WTC11 (cell line): ENCODE measurements around the gene DMWD. TPM values are rescaled to one million over a fixed set of nuclear protein-coding genes. Genes with fewer than 3 reads are reported as not detected.

ENCODE experiments used
- ATAC-seq: fragments of 200-7000 bp; cut with Tn5 transposase; 2 replicates; pipeline ENCODE4 v1.10.0; 2021; ENCODE audit warnings: mild to moderate bottlenecking, moderate library complexity
- CTCF ChIA-PET: fragments of 300-600 bp; sonication (Branson Sonifier 250); formaldehyde crosslinking; loops from one replicate; lab custom pipeline; 2021; ENCODE audit warnings: antibody characterized with exemption; lab: Charles Lee
- POLR2A ChIA-PET: fragments of 350-600 bp; sonication (Branson Sonifier 250); formaldehyde crosslinking; loops from one replicate; lab custom pipeline; 2021; ENCODE audit warnings: antibody characterized with exemption; lab: Charles Lee
- DNase-seq: peaks from one replicate; pipeline ENCODE4 v3.0.0; 2021; ENCODE audit warnings: low spot score
- H3K27ac Mint-ChIP-seq: 2 replicates; pipeline ENCODE4 v1.8.0; 2021; ENCODE audit warnings: mixed read lengths
- H3K27me3 Mint-ChIP-seq: 2 replicates; pipeline ENCODE4 v1.8.0; 2021; ENCODE audit warnings: low read depth, mild to moderate bottlenecking, moderate library complexity, mixed read lengths
- H3K36me3 Mint-ChIP-seq: 2 replicates; pipeline ENCODE4 v1.8.0; 2021; ENCODE audit warnings: mixed read lengths
- H3K4me1 Mint-ChIP-seq: 2 replicates; pipeline ENCODE4 v1.8.0; 2022; ENCODE audit warnings: mixed read lengths
- H3K4me3 Mint-ChIP-seq: 2 replicates; pipeline ENCODE4 v1.8.0; 2021; ENCODE audit warnings: mild to moderate bottlenecking, moderate library complexity, mixed read lengths
- H3K9me3 Mint-ChIP-seq: 2 replicates; pipeline ENCODE4 v1.8.0; 2021; ENCODE audit warnings: mixed read lengths
- ATF1 ChIP-seq: sonication (generic); formaldehyde crosslinking; IDR thresholded peaks from 2 replicates; pipeline ENCODE4 v1.8.1; 2023; ENCODE audit warnings: mild to moderate bottlenecking, moderate library complexity, missing genetic modification reagents
- ESRRA ChIP-seq: sonication (generic); formaldehyde crosslinking; IDR thresholded peaks from 2 replicates; pipeline ENCODE4 v1.8.1; 2022; ENCODE audit warnings: mild to moderate bottlenecking, missing genetic modification reagents, borderline replicate concordance
- FOXJ3 ChIP-seq: sonication (generic); formaldehyde crosslinking; IDR thresholded peaks from 2 replicates; pipeline ENCODE4 v1.9.0; 2021; ENCODE audit warnings: missing genetic modification reagents, mild to moderate bottlenecking, borderline replicate concordance
- GABPB1 ChIP-seq: sonication (generic); formaldehyde crosslinking; IDR thresholded peaks from 2 replicates; pipeline ENCODE4 v1.8.1; 2023; ENCODE audit warnings: mild to moderate bottlenecking, missing genetic modification reagents
- GRHL2 ChIP-seq: fragments of 250-450 bp; sonication (Bioruptor Pico); IDR thresholded peaks from 2 replicates; pipeline ENCODE4 v1.8.0; 2022; ENCODE audit warnings: mild to moderate bottlenecking, moderate library complexity; ENCODE audit not compliant: insufficient replicate concordance, severe bottlenecking
- HMGA2 ChIP-seq: fragments of 250-450 bp; sonication (Bioruptor Pico); IDR thresholded peaks from 2 replicates; pipeline ENCODE4 v1.4.0; 2021; ENCODE audit warnings: mild to moderate bottlenecking, moderate library complexity
- JAZF1 ChIP-seq: fragments of 250-450 bp; sonication (Bioruptor Pico); IDR thresholded peaks from 2 replicates; pipeline ENCODE4 v1.9.0; 2021; ENCODE audit warnings: moderate library complexity, mild to moderate bottlenecking, inconsistent platforms
- MYBL2 ChIP-seq: sonication (generic); formaldehyde crosslinking; IDR thresholded peaks from 2 replicates; pipeline ENCODE4 v1.8.1; 2023; ENCODE audit warnings: mild to moderate bottlenecking, moderate library complexity, missing genetic modification reagents
- NR3C1 ChIP-seq: sonication (generic); formaldehyde crosslinking; conservative IDR thresholded peaks from 2 replicates; pipeline ENCODE4 v1.8.1; 2023; ENCODE audit warnings: low read depth, mild to moderate bottlenecking, missing genetic modification reagents
- OVOL2 ChIP-seq: fragments of 250-450 bp; sonication (Bioruptor Pico); IDR thresholded peaks from 2 replicates; pipeline ENCODE4 v1.9.0; 2021; ENCODE audit warnings: mild to moderate bottlenecking, borderline replicate concordance
- RORB ChIP-seq: fragments of 250-450 bp; sonication (Bioruptor Pico); IDR thresholded peaks from 2 replicates; pipeline ENCODE4 v1.9.0; 2021; ENCODE audit warnings: mild to moderate bottlenecking
- SOX15 ChIP-seq: fragments of 250-450 bp; sonication (Bioruptor Pico); IDR thresholded peaks from 2 replicates; pipeline ENCODE4 v1.9.0; 2021; ENCODE audit warnings: mild to moderate bottlenecking
- ZBTB21 ChIP-seq: sonication (generic); formaldehyde crosslinking; IDR thresholded peaks from 2 replicates; pipeline ENCODE4 v1.8.1; 2023; ENCODE audit warnings: mild to moderate bottlenecking, missing genetic modification reagents, borderline replicate concordance
- ZNF121 ChIP-seq: sonication (generic); formaldehyde crosslinking; IDR thresholded peaks from 2 replicates; pipeline ENCODE4 v1.8.0; 2023; ENCODE audit warnings: missing genetic modification reagents
- ZNF219 ChIP-seq: sonication (generic); formaldehyde crosslinking; IDR thresholded peaks from 2 replicates; pipeline ENCODE4 v1.8.0; 2023; ENCODE audit warnings: missing genetic modification reagents, mild to moderate bottlenecking, borderline replicate concordance
- ZNF416 ChIP-seq: fragments of 250-450 bp; sonication (Bioruptor Pico); IDR thresholded peaks from 2 replicates; pipeline ENCODE4 v1.9.0; 2021; ENCODE audit warnings: mild to moderate bottlenecking, inconsistent platforms
- ZNF671 ChIP-seq: fragments of 250-450 bp; sonication (Bioruptor Pico); IDR thresholded peaks from 2 replicates; pipeline ENCODE4 v1.8.0; 2021; ENCODE audit warnings: mild to moderate bottlenecking
- total RNA-seq: library from RNA; stranded (reverse); gene quantifications from 3 replicates; pipeline ENCODE4 v1.2.3, GENCODE V29; 2021
- TF ChIP-seq, protein P1 (sequence below): fragments of 250-450 bp; sonication (Bioruptor Pico); IDR thresholded peaks from 2 replicates; pipeline ENCODE4 v1.9.0; 2021; ENCODE audit warnings: mild to moderate bottlenecking
- TF ChIP-seq, protein P2 (sequence below): sonication (generic); formaldehyde crosslinking; conservative IDR thresholded peaks from 2 replicates; pipeline ENCODE4 v1.8.1; 2022; ENCODE audit warnings: mild to moderate bottlenecking, missing genetic modification reagents
- TF ChIP-seq, protein P3 (sequence below): fragments of 250-450 bp; sonication (Bioruptor Pico); IDR thresholded peaks from 2 replicates; pipeline ENCODE4 v1.9.0; 2021; ENCODE audit warnings: mild to moderate bottlenecking, borderline replicate concordance
- TF ChIP-seq, protein P4 (sequence below): sonication (generic); formaldehyde crosslinking; IDR thresholded peaks from 2 replicates; pipeline ENCODE4 v1.8.1; 2023; ENCODE audit warnings: mild to moderate bottlenecking, missing genetic modification reagents
- TF ChIP-seq, protein P5 (sequence below): sonication (generic); formaldehyde crosslinking; IDR thresholded peaks from 2 replicates; pipeline ENCODE4 v1.8.1; 2022; ENCODE audit warnings: mild to moderate bottlenecking, moderate library complexity, missing genetic modification reagents

The DMWD gene
- total RNA-seq, 1 experiment from 2014 or later = 60.7 TPM

DNA sequence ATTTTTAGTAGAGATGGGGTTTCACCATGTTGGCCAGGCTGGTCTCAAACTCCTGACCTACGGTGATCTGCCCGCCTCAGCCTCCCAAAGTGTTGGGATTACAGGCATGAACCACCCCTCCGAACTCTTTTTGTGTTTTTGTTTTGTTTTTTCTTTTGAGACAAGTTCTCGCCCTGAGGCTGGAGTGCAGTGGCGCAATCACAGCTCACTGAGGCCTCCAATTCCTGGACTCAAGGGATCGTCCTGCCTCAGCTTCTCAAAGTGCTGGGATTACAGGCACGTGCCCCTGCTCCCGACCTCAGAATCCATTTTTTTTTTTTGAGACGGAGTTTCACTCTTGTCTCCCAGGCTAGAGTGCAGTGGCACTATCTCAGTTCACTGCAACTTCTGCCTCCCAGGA lies 35.0 kb downstream of the DMWD start:
- no peaks in the 10 kb centered on the region for H3K36me3 Mint-ChIP-seq
- DNase-seq = no peak
- no peak for ATAC-seq
- TF ChIP-seq MYBL2 (CRISPR knock-in tag) = no peak
- no peak for TF ChIP-seq GRHL2
- TF ChIP-seq RORB (CRISPR knock-in tag) = no peak
- no peak for TF ChIP-seq GABPB1 (CRISPR knock-in tag)
- TF ChIP-seq, protein P1, sequence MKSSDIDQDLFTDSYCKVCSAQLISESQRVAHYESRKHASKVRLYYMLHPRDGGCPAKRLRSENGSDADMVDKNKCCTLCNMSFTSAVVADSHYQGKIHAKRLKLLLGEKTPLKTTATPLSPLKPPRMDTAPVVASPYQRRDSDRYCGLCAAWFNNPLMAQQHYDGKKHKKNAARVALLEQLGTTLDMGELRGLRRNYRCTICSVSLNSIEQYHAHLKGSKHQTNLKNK (CRISPR knock-in tag) = no peak
- TF ChIP-seq ESRRA = no peak
- TF ChIP-seq ZNF671 (CRISPR knock-in tag) = no peak
- TF ChIP-seq, protein P2, sequence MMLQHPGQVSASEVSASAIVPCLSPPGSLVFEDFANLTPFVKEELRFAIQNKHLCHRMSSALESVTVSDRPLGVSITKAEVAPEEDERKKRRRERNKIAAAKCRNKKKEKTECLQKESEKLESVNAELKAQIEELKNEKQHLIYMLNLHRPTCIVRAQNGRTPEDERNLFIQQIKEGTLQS (CRISPR knock-in tag) = no peak
- no peak overlapping the region for H3K4me3 Mint-ChIP-seq
- H3K9me3 Mint-ChIP-seq = no peaks in the 10 kb centered on the region
- ChIA-PET CTCF (interaction anchor here (0.8 to 7.3 kb wide), 3 partner anchors 11 to 65 kb away, joined by 5 to 93 read pairs (median 6); partner anchors contain the start of genes QPCTL and SIX5), POLR2A (interaction anchor here (0.6 to 1.0 kb wide), 2 partner anchors 11 to 348 kb away, joined by 3 to 4 read pairs; partner anchors contain the start of gene SIX5)
- peaks cover 23% of the 10 kb centered on the region for H3K27me3 Mint-ChIP-seq
- H3K27ac Mint-ChIP-seq = no peak overlapping the region
- H3K4me1 Mint-ChIP-seq = peaks cover 3% of the 10 kb centered on the region

DNA sequence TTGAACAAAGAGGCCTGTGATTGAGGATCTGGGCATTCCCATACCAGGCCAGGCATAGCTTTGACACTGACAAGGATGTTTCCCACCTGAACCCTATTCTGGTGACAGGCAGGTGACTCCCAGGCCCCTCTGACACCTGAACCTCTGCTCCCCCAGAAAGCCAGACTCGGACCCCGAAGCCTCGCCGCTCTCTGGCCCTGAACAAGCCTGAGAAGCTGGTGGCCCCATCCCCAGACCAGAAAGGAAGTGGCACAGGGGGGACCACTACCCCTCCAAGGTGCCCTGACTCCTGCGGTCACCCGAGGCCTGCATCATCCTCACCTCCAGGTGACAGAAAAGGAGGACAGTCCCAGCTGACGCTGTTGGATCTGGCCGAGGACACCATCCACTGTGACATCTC lies 38.3 kb downstream of the DMWD start:
- peaks cover 3% of the 10 kb centered on the region for H3K4me1 Mint-ChIP-seq
- peaks cover 17% of the 10 kb centered on the region for H3K27me3 Mint-ChIP-seq
- ChIA-PET CTCF (interaction anchor here (1.0 to 7.3 kb wide), 12 partner anchors 11 to 109 kb away, joined by 3 to 93 read pairs (median 6); partner anchors contain the start of genes DMWD, FOXA3, QPCTL and SIX5), POLR2A (interaction anchor here (0.8 kb wide), 2 partner anchors 15 to 16 kb away, joined by 3 read pairs; partner anchors contain the start of gene SIX5)
- no peak overlapping the region for H3K27ac Mint-ChIP-seq
- TF ChIP-seq ZNF219 (CRISPR knock-in tag) (no peak), ATF1 (CRISPR knock-in tag) (no peak), NR3C1 (CRISPR knock-in tag) (no peak), SOX15 (CRISPR knock-in tag) (no peak), ESRRA (no peak), FOXJ3 (CRISPR knock-in tag) (no peak), JAZF1 (CRISPR knock-in tag) (no peak), ZNF121 (CRISPR knock-in tag) (no peak), ZBTB21 (CRISPR knock-in tag) (no peak), ZNF416 (CRISPR knock-in tag) (no peak), HMGA2 (CRISPR knock-in tag) (no peak), OVOL2 (no peak)
- TF ChIP-seq, protein P3, sequence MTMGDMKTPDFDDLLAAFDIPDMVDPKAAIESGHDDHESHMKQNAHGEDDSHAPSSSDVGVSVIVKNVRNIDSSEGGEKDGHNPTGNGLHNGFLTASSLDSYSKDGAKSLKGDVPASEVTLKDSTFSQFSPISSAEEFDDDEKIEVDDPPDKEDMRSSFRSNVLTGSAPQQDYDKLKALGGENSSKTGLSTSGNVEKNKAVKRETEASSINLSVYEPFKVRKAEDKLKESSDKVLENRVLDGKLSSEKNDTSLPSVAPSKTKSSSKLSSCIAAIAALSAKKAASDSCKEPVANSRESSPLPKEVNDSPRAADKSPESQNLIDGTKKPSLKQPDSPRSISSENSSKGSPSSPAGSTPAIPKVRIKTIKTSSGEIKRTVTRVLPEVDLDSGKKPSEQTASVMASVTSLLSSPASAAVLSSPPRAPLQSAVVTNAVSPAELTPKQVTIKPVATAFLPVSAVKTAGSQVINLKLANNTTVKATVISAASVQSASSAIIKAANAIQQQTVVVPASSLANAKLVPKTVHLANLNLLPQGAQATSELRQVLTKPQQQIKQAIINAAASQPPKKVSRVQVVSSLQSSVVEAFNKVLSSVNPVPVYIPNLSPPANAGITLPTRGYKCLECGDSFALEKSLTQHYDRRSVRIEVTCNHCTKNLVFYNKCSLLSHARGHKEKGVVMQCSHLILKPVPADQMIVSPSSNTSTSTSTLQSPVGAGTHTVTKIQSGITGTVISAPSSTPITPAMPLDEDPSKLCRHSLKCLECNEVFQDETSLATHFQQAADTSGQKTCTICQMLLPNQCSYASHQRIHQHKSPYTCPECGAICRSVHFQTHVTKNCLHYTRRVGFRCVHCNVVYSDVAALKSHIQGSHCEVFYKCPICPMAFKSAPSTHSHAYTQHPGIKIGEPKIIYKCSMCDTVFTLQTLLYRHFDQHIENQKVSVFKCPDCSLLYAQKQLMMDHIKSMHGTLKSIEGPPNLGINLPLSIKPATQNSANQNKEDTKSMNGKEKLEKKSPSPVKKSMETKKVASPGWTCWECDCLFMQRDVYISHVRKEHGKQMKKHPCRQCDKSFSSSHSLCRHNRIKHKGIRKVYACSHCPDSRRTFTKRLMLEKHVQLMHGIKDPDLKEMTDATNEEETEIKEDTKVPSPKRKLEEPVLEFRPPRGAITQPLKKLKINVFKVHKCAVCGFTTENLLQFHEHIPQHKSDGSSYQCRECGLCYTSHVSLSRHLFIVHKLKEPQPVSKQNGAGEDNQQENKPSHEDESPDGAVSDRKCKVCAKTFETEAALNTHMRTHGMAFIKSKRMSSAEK (CRISPR knock-in tag) = no peak
- TF ChIP-seq, protein P4, sequence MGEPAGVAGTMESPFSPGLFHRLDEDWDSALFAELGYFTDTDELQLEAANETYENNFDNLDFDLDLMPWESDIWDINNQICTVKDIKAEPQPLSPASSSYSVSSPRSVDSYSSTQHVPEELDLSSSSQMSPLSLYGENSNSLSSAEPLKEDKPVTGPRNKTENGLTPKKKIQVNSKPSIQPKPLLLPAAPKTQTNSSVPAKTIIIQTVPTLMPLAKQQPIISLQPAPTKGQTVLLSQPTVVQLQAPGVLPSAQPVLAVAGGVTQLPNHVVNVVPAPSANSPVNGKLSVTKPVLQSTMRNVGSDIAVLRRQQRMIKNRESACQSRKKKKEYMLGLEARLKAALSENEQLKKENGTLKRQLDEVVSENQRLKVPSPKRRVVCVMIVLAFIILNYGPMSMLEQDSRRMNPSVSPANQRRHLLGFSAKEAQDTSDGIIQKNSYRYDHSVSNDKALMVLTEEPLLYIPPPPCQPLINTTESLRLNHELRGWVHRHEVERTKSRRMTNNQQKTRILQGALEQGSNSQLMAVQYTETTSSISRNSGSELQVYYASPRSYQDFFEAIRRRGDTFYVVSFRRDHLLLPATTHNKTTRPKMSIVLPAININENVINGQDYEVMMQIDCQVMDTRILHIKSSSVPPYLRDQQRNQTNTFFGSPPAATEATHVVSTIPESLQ (CRISPR knock-in tag) = no peak
- TF ChIP-seq, protein P5, sequence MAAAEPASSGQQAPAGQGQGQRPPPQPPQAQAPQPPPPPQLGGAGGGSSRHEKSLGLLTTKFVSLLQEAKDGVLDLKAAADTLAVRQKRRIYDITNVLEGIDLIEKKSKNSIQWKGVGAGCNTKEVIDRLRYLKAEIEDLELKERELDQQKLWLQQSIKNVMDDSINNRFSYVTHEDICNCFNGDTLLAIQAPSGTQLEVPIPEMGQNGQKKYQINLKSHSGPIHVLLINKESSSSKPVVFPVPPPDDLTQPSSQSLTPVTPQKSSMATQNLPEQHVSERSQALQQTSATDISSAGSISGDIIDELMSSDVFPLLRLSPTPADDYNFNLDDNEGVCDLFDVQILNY (CRISPR knock-in tag) = no peak
- ATAC-seq = no peak
- no peaks in the 10 kb centered on the region for H3K36me3 Mint-ChIP-seq
- no peak overlapping the region for H3K4me3 Mint-ChIP-seq
- no peaks in the 10 kb centered on the region for H3K9me3 Mint-ChIP-seq
- DNase-seq = no peak
